GM06990 (cell line): Measurements from ENCODE around the gene NEK6.

Experiments used
- DNase-seq: peaks from one replicate; pipeline ENCODE4 v3.0.0-alpha.2; 2011; ENCODE audit not compliant: insufficient read length; ENCODE audit errors: extremely low read depth
- H3K27me3 ChIP-seq: replicated peaks from 2 replicates; pipeline ENCODE4 v1.6.0; 2011; ENCODE audit warnings: low read length; ENCODE audit not compliant: control insufficient read depth, insufficient read depth
- H3K36me3 ChIP-seq: 2 replicates; pipeline ENCODE4 v1.5.1; 2011; ENCODE audit warnings: low read length; ENCODE audit not compliant: control insufficient read depth, insufficient read depth
- H3K4me3 ChIP-seq: replicated peaks from 2 replicates; pipeline ENCODE4 v1.5.1; 2011; ENCODE audit warnings: low read depth, mild to moderate bottlenecking, control low read depth, low read length
- TF ChIP-seq, protein P1 (sequence below): IDR thresholded peaks from 2 replicates; pipeline ENCODE4 v1.5.1; 2011; ENCODE audit warnings: low read length, control low read depth, mild to moderate bottlenecking, inconsistent platforms; ENCODE audit not compliant: insufficient read depth, poor library complexity, severe bottlenecking

Gene NEK6

DNA sequence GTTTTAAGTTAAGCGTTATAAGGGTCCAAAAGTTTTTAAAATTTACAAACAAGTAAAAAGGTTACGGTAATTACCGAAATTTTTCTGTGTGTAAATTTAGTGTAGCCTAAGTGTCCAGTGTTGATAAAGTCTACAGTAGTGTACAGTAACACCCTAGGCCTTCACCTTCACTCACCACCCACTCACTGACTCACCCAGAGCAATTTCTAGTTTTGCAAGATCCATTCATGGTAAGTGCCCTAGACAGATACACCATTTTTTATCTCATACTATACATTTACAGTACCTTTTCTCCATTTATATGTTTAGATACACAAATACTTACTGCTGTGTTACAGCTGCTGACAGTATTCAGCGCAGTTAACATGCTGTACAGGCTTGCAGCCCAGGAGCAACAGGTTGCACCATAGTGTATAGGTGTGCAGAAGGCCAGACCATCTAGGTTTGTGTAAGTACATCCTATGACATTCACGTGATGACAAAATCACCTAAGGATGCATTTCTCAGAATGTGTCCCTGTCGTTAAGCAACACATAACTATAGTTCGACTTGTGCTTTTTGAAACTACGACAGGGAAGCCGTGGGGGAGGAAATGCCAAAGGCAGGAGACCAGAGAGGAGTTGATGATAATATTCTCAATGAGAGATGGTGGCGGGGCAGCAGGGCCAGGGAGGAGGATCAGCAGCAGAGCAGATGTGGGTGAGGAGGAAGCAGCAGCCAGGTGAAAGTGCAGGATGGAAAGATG lies 108.9 kb downstream of the NEK6 start:
- DNase-seq = no peak
- TF ChIP-seq, protein P1, sequence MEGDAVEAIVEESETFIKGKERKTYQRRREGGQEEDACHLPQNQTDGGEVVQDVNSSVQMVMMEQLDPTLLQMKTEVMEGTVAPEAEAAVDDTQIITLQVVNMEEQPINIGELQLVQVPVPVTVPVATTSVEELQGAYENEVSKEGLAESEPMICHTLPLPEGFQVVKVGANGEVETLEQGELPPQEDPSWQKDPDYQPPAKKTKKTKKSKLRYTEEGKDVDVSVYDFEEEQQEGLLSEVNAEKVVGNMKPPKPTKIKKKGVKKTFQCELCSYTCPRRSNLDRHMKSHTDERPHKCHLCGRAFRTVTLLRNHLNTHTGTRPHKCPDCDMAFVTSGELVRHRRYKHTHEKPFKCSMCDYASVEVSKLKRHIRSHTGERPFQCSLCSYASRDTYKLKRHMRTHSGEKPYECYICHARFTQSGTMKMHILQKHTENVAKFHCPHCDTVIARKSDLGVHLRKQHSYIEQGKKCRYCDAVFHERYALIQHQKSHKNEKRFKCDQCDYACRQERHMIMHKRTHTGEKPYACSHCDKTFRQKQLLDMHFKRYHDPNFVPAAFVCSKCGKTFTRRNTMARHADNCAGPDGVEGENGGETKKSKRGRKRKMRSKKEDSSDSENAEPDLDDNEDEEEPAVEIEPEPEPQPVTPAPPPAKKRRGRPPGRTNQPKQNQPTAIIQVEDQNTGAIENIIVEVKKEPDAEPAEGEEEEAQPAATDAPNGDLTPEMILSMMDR = no peak
- Histone ChIP-seq H3K27me3 (no peaks in the 10 kb centered on the region), H3K4me3 (no peak overlapping the region), H3K36me3 (peaks cover 2% of the 10 kb centered on the region; the same call in 1 of the 2 replicates)

GRCh38 chr9:124368692-124369091 lies 110.9 kb downstream of the NEK6 start:
- TF ChIP-seq, protein P1 = no peak
- Histone ChIP-seq H3K27me3 (no peaks in the 10 kb centered on the region), H3K4me3 (no peak overlapping the region), H3K36me3 (peaks cover under 1% of the 10 kb centered on the region; the same call in 1 of the 2 replicates)
- no peak for DNase-seq

DNA sequence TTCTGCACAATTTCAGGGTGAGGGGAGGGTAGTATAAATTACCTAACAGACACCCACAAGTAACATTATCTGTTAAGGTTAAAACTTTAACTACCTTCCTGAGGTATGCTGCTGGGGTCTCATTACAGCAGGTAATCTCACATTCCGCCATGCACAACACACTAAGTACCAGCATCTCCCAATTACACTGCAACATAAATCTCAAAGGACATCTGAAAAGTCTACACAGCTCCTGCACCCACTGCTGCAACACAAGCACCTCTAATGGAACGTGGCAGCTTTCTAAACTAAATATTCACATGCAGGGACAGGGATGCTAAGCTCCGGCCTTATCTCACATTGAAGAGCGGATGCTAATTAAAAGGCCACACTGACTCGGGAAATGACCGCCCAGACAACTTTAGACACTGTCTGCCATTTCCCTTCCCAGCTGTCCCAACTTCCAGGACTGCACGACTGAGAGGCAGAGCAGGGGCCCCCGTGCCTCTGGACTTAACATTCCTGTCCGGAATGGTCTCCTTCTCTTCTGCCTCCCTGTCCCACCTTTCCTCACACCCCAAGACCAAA lies 111.6 kb downstream of the NEK6 start:
- H3K36me3 ChIP-seq = no peaks in the 10 kb centered on the region; the same call in 1 of the 2 replicates

GRCh38 chr9:124370896-124371582 lies 113.3 kb downstream of the NEK6 start:
- Histone ChIP-seq H3K27me3 (no peaks in the 10 kb centered on the region), H3K36me3 (no peaks in the 10 kb centered on the region; the same call in 1 of the 2 replicates), H3K4me3 (no peak overlapping the region)
- TF ChIP-seq, protein P1 = no peak
- DNase-seq = no peak

More for the DNA sequence above, 111.6 kb downstream of the NEK6 start:
- TF ChIP-seq, protein P1 = no peak
- no peaks in the 10 kb centered on the region for H3K27me3 ChIP-seq
- no peak overlapping the region for H3K4me3 ChIP-seq
- no peak for DNase-seq

DNA sequence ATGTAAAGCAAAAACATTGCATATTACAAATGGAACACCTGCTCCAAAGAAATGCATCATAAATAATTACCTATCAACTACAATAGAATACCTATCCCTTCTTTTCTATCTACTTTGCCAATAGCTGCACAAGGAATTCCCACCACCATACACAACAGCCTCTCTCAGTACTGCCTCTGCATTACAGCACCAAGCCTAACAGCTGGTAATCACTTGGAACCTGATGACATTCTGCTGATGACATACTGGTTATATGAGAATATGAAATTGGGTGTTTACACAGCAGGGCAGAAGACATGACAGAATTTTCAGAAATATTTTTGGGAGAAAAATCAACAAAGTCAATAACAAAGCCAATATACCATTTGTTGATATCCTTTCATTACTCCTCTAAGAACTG lies 114.3 kb downstream of the NEK6 start:
- Histone ChIP-seq H3K4me3 (no peak overlapping the region), H3K27me3 (no peaks in the 10 kb centered on the region), H3K36me3 (no peaks in the 10 kb centered on the region; the same call in 1 of the 2 replicates)
- no peak for DNase-seq
- TF ChIP-seq, protein P1 = no peak
